K562 (cell line): ENCODE measurements around the gene SEC23IP. TPM values are rescaled to one million over a fixed set of nuclear protein-coding genes. Genes with fewer than 3 reads are reported as not detected.

Experiments
- ATAC-seq: fragments of 200-7000 bp; cut with Tn5 transposase; 3 replicates; pipeline ENCODE4 v1.9.1; 2020; ENCODE audit warnings: moderate library complexity
- BruUV-seq: library from RNA; stranded (reverse); fragments of 400-500 nt; replicated peaks from 2 replicates; lab custom pipeline; 2021; lab: Mats Ljungman, UMichigan
- CTCF ChIA-PET: fragments of 300-600 bp; formaldehyde crosslinking; extraction: SDS; loops from one replicate; lab custom pipeline; 2021; ENCODE audit warnings: low intra/inter-chr PET ratio; lab: Yijun Ruan, JAX
- POLR2A ChIA-PET: fragments of 300-600, 350-650 bp; sonication (Branson Sonifier 250); formaldehyde crosslinking; extraction: SDS; loops from one replicate; lab custom pipeline; 2021; ENCODE audit warnings: antibody characterized with exemption, inconsistent platforms; lab: Yijun Ruan, JAX
- DNase-seq, 4 experiments: peaks; one replicate each; pipeline versions ENCODE4 v3.0.0 to v3.0.0-alpha.2; 2011 to 2018; ENCODE audit warnings: low spot score in 3 of 4, mixed read lengths in 3 of 4; ENCODE audit errors: extremely low read depth in 1 of 4
- FAIRE-seq: peaks from 2 replicates; lab custom pipeline; 2011; peaks lifted over from hg19 to GRCh38; lab: Jason Lieb, UNC
- H2AFZ ChIP-seq: 2 replicates; pipeline ENCODE4 v1.6.0; 2011; ENCODE audit warnings: low read depth, low read length, control low read depth, inconsistent platforms
- H3K27ac ChIP-seq: fragments of 200-600 bp; 3 replicates; pipeline ENCODE4 v1.8.0; 2011; ENCODE audit warnings: low read depth, mild to moderate bottlenecking, control low read depth, inconsistent platforms, low read length, moderate library complexity, mixed read lengths; ENCODE audit errors: extremely low read depth
- H3K27me3 ChIP-seq, 2 experiments: fragments of 300-600 bp in 1 of 2; 2 replicates in 1 of 2; 3 replicates in 1 of 2; pipeline versions ENCODE4 v1.6.0 to v1.8.0; 2011; ENCODE audit warnings: inconsistent platforms in 2 of 2, low read length in 2 of 2, mild to moderate bottlenecking in 1 of 2, mixed read lengths in 1 of 2, moderate library complexity in 1 of 2; ENCODE audit not compliant: control insufficient read depth in 2 of 2, insufficient read depth in 2 of 2
- H3K36me3 ChIP-seq: fragments of 300-600 bp; 3 replicates; pipeline ENCODE4 v1.8.0; 2011; ENCODE audit warnings: mild to moderate bottlenecking, low read length, inconsistent platforms; ENCODE audit not compliant: control insufficient read depth, insufficient read depth
- H3K4me1 ChIP-seq, 2 experiments: fragments of 200-600 bp in 1 of 2; replicated peaks in 1 of 2; 2 replicates in 1 of 2; 3 replicates in 1 of 2; pipeline versions ENCODE4 v1.5.1 to v1.8.0; 2011; ENCODE audit warnings: inconsistent platforms in 2 of 2, low read length in 2 of 2, mild to moderate bottlenecking in 1 of 2, mixed read lengths in 1 of 2, moderate library complexity in 1 of 2; ENCODE audit not compliant: control insufficient read depth in 2 of 2, insufficient read depth in 2 of 2
- H3K4me2 ChIP-seq: 2 replicates; pipeline ENCODE4 v1.6.1; 2011; ENCODE audit warnings: low read length, control low read depth, inconsistent platforms, mixed read lengths; ENCODE audit not compliant: insufficient read depth
- H3K4me3 ChIP-seq: fragments of 200-600 bp; sonication (generic), shearing (Covaris generic); 2 replicates; pipeline ENCODE4 v1.5.1; 2016; ENCODE audit warnings: control low read depth, inconsistent platforms
- H3K79me2 ChIP-seq: fragments of 200-600 bp; 3 replicates; pipeline ENCODE4 v1.8.0; 2011; ENCODE audit warnings: low read length, inconsistent platforms; ENCODE audit not compliant: control insufficient read depth, insufficient read depth
- H3K9ac ChIP-seq, 2 experiments: 2 replicates each; pipeline versions ENCODE4 v1.6.0 to v1.6.1; 2011; ENCODE audit warnings: low read depth in 2 of 2, low read length in 2 of 2, control low read depth in 1 of 2, inconsistent platforms in 1 of 2, mild to moderate bottlenecking in 1 of 2, mixed read lengths in 1 of 2; ENCODE audit not compliant: insufficient read depth in 1 of 2
- H3K9me1 ChIP-seq: one replicate; pipeline ENCODE4 v1.6.0; 2011; ENCODE audit warnings: inconsistent platforms, mild to moderate bottlenecking, low read length, moderate library complexity; ENCODE audit not compliant: control insufficient read depth, insufficient read depth
- H3K9me3 ChIP-seq: replicated peaks from 2 replicates; pipeline ENCODE4 v1.5.1; 2011; ENCODE audit warnings: low read depth, low read length, inconsistent platforms; ENCODE audit not compliant: control insufficient read depth, insufficient read depth
- H4K20me1 ChIP-seq: replicated peaks from 2 replicates; pipeline ENCODE4 v1.6.1; 2011; ENCODE audit warnings: low read length, inconsistent platforms, mixed read lengths; ENCODE audit not compliant: control insufficient read depth, insufficient read depth
- CBFA2T3 ChIP-seq: fragments of 450-650 bp; IDR thresholded peaks from 2 replicates; pipeline ENCODE4 v1.6.1; 2017
- CBX8 ChIP-seq: fragments of 200-600 bp; sonication (generic); IDR thresholded peaks from 2 replicates; pipeline ENCODE4 v1.6.1; 2012; ENCODE audit warnings: borderline replicate concordance, mixed run types, low read depth, mild to moderate bottlenecking, moderate library complexity, mixed read lengths, low read length, control low read depth, inconsistent platforms; ENCODE audit not compliant: poor library complexity, severe bottlenecking; ENCODE audit errors: extremely low read depth
- CREB1 ChIP-seq, 2 experiments: sonication (generic) in 1 of 2; formaldehyde crosslinking in 1 of 2; IDR thresholded peaks; 2 replicates each; pipeline versions ENCODE4 v1.6.1 to v1.8.0; 2012 to 2022; ENCODE audit warnings: inconsistent platforms in 1 of 2, mild to moderate bottlenecking in 1 of 2, missing genetic modification reagents in 1 of 2, moderate library complexity in 1 of 2
- FOXJ3 ChIP-seq: sonication (generic); formaldehyde crosslinking; IDR thresholded peaks from 2 replicates; pipeline ENCODE4 v1.4.0; 2020; ENCODE audit warnings: mild to moderate bottlenecking, missing genetic modification reagents
- HDAC2 ChIP-seq: fragments of 450-650 bp; IDR thresholded peaks from 2 replicates; pipeline ENCODE4 v1.6.1; 2016; ENCODE audit warnings: mild to moderate bottlenecking
- ID3 ChIP-seq, 2 experiments: fragments of 250-450 bp in 1 of 2; fragments of 450-650 bp in 1 of 2; sonication (Bioruptor Pico) in 1 of 2; IDR thresholded peaks; 2 replicates each; pipeline versions ENCODE4 v1.6.1 to v1.8.0; 2016 to 2021; ENCODE audit warnings: mild to moderate bottlenecking in 2 of 2, moderate library complexity in 2 of 2, missing compliant biosample characterization in 1 of 2, missing genetic modification characterization in 1 of 2
- MCM5 ChIP-seq: fragments of 450-650 bp; IDR thresholded peaks from 2 replicates; pipeline ENCODE4 v1.6.1; 2016; ENCODE audit warnings: low read depth
- MEF2D ChIP-seq: conservative IDR thresholded peaks from 2 replicates; pipeline ENCODE4 v1.6.1; 2016; ENCODE audit warnings: low read depth, missing genetic modification characterization, missing compliant biosample characterization
- NCOA2 ChIP-seq, 2 experiments: fragments of 450-650 bp; IDR thresholded peaks; 2 replicates each; pipeline ENCODE4 v1.6.1; 2018; ENCODE audit warnings: mild to moderate bottlenecking in 2 of 2, moderate library complexity in 1 of 2; ENCODE audit not compliant: partially characterized antibody in 2 of 2
- NFIC ChIP-seq: fragments of 450-650 bp; IDR thresholded peaks from 2 replicates; pipeline ENCODE4 v1.6.1; 2017; ENCODE audit warnings: mild to moderate bottlenecking, inconsistent platforms
- NFRKB ChIP-seq: fragments of 450-650 bp; IDR thresholded peaks from 2 replicates; pipeline ENCODE4 v1.6.1; 2016; ENCODE audit warnings: low read depth
- POLR2AphosphoS2 ChIP-seq: IDR thresholded peaks from 2 replicates; pipeline ENCODE4 v1.6.1; 2012; ENCODE audit warnings: low read length, improper control_type of control experiment
- RAD21 ChIP-seq, 2 experiments: fragments of 250-450 bp in 1 of 2; fragments of 450-650 bp in 1 of 2; sonication (Bioruptor Pico) in 1 of 2; formaldehyde crosslinking in 1 of 2; IDR thresholded peaks in 1 of 2; conservative IDR thresholded peaks in 1 of 2; 2 replicates each; pipeline versions ENCODE4 v1.4.0 to v1.8.0; 2020 to 2022; ENCODE audit warnings: mild to moderate bottlenecking in 2 of 2, moderate library complexity in 1 of 2
- SMARCB1 ChIP-seq: IDR thresholded peaks from 2 replicates; pipeline ENCODE4 v1.6.1; 2011; ENCODE audit warnings: improper control_type of control experiment, low read depth; ENCODE audit not compliant: insufficient read length
- STAG1 ChIP-seq: sonication (generic); formaldehyde crosslinking; IDR thresholded peaks from 2 replicates; pipeline ENCODE4 v1.5.0; 2020; ENCODE audit warnings: missing genetic modification reagents, borderline replicate concordance
- U2AF2 ChIP-seq: fragments of 200-400 bp; formaldehyde crosslinking; optimal IDR thresholded peaks from 2 replicates; pipeline ENCODE3; 2017; ENCODE audit warnings: low read depth, mild to moderate bottlenecking, low read length
- ZBED1 ChIP-seq: IDR thresholded peaks from 2 replicates; pipeline ENCODE4 v1.6.1; 2014
- ZBTB26 ChIP-seq: fragments of 450-650 bp; formaldehyde crosslinking; IDR thresholded peaks from 2 replicates; pipeline ENCODE4 v1.4.0; 2022; ENCODE audit warnings: missing genetic modification characterization
- ZNF764 ChIP-seq: fragments of 250-450 bp; sonication (Bioruptor Pico); IDR thresholded peaks from 2 replicates; pipeline ENCODE4 v1.4.0; 2020; ENCODE audit warnings: low read depth, mild to moderate bottlenecking, moderate library complexity
- WGBS: fragments of 100-300 bp; shearing (Covaris generic); methylation state at CpG from one replicate; pipeline ENCODE4 v1.1.6; 2016; ENCODE audit warnings: low coverage, mixed read lengths; ENCODE audit not compliant: insufficient coverage; ENCODE audit errors: missing lambda C conversion rate; 5-methylcytosine and 5-hydroxymethylcytosine counted together
- in situ Hi-C: fragments of 300-500 bp; cut with MboI; formaldehyde crosslinking; loops from 4 replicates; pipeline ENCODE4 v1.15.0; 2018; ENCODE audit warnings: inconsistent platforms, mixed read lengths
- intact Hi-C: fragments of 100-400 bp; cut with micrococcal nuclease; formaldehyde crosslinking; loops from 2 replicates; pipeline ENCODE4 v1.14.2; 2022
- polyA plus RNA-seq, 8 experiments: library from polyadenylated mRNA; depleted of rRNA in 4 of 8; stranded (reverse) in 5 of 8; unstranded in 3 of 8; fragments of >200 nt; fragmentation: Nextera tagmentation in 2 of 8; fragmentation: Illumina TruSeq in 1 of 8; extraction: Ambion mirVana in 2 of 8; extraction: Trizol in 1 of 8; gene quantifications; 2 replicates each; pipeline versions ENCODE4 v1.2.1 to v1.2.3, GENCODE V29; 2011 to 2014; ENCODE audit warnings: inconsistent platforms in 1 of 8, missing spikeins in 1 of 8
- total RNA-seq, 7 experiments: library from RNA; depleted of rRNA in 6 of 7; stranded (reverse); fragments of >200 nt in 6 of 7; fragmentation: Illumina TruSeq in 2 of 7; extraction: Trizol in 2 of 7; gene quantifications; 2 replicates each; pipeline versions ENCODE4 v1.2.1 to v1.2.3, GENCODE V29; 2011 to 2021; ENCODE audit warnings: low replicate concordance in 1 of 7
- TF ChIP-seq, protein P1 (sequence below): sonication (generic); formaldehyde crosslinking; IDR thresholded peaks from 2 replicates; pipeline ENCODE4 v1.8.1; 2023; ENCODE audit warnings: mild to moderate bottlenecking, missing genetic modification reagents

Gene SEC23IP
- total and polyA plus RNA-seq, 9 of the 15 experiments (the other 6 are each of a cell fraction or from before 2014, with no cell fraction given) = 15.8 to 38.4 (median 22.5) TPM

DNA sequence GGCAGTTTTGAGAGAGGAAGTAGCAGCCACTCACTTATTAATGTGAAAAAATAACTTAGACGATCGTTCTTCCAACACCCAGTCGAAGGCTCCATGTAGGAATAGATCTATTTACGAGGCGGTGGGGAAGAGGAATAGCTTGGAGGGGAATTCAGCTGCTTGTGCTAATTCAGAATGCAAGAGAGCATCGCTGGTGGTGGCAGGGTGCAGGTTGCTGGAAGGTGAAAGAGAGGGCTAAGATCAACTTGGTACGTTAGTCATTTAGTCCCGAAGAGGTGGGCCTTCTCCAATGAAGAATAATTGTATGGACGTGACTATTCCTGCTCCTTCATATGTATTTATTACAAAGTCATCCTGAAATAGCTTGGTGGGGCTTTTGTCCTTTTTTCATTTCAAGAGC, 98.5 kb downstream of the SEC23IP start (continued):
- TF ChIP-seq, protein P1, sequence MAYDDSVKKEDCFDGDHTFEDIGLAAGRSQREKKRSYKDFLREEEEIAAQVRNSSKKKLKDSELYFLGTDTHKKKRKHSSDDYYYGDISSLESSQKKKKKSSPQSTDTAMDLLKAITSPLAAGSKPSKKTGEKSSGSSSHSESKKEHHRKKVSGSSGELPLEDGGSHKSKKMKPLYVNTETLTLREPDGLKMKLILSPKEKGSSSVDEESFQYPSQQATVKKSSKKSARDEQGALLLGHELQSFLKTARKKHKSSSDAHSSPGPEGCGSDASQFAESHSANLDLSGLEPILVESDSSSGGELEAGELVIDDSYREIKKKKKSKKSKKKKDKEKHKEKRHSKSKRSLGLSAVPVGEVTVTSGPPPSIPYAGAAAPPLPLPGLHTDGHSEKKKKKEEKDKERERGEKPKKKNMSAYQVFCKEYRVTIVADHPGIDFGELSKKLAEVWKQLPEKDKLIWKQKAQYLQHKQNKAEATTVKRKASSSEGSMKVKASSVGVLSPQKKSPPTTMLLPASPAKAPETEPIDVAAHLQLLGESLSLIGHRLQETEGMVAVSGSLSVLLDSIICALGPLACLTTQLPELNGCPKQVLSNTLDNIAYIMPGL (CRISPR knock-in tag) = no peak

- ATAC-seq (no peak), FAIRE-seq (no peak), DNase-seq (no peak)
- in situ Hi-C loops = no loop called here
- no peak overlapping the region for H3K4me2 ChIP-seq
- H3K27ac ChIP-seq = no peak overlapping the region
- no peaks in the 10 kb centered on the region for H4K20me1 ChIP-seq
- H3K27me3 ChIP-seq = no peaks in the 10 kb centered on the region
- H3K79me2 ChIP-seq = no peaks in the 10 kb centered on the region
- H3K4me1 ChIP-seq = no peaks in the 10 kb centered on the region
- H3K36me3 ChIP-seq = no peaks in the 10 kb centered on the region
- intact Hi-C loops = no loop called here
- H3K9me3 ChIP-seq = no peaks in the 10 kb centered on the region
- ChIA-PET CTCF (no interaction called here), POLR2A (no interaction called here)
- H2AFZ ChIP-seq = no peak overlapping the region
- WGBS = 0% methylated on average over 2 of the region's 2 CpGs
- H3K4me3 ChIP-seq = no peak overlapping the region
- no TSS peak for BruUV-seq
- no peak overlapping the region for H3K9ac ChIP-seq
- H3K9me1 ChIP-seq = no peaks in the 10 kb centered on the region
- TF ChIP-seq HDAC2 = no peak
- no peak for TF ChIP-seq CBFA2T3
- no peak for TF ChIP-seq ZNF764
- no peak for TF ChIP-seq CREB1 (IDR thresholded peaks at IDR 0.05)
- no peak for TF ChIP-seq CREB1 (CRISPR knock-in tag; IDR thresholded peaks at IDR 0.05)
- TF ChIP-seq FOXJ3 = no peak
- TF ChIP-seq STAG1 (CRISPR knock-in tag) = no peak
- no peak for TF ChIP-seq RAD21 (CRISPR knock-in tag; conservative IDR thresholded peaks at IDR 0.05 in 1 of 2, IDR thresholded peaks at IDR 0.05 in 1 of 2)
- TF ChIP-seq MCM5 = no peak
- TF ChIP-seq POLR2AphosphoS2 = no peak
- no peak for TF ChIP-seq ZBED1
- no peak for TF ChIP-seq U2AF2
- no peak for TF ChIP-seq NFRKB
- no peak for TF ChIP-seq ZBTB26 (CRISPR knock-in tag)
- no peak for TF ChIP-seq CBX8
- no peak for TF ChIP-seq NCOA2 (IDR thresholded peaks at IDR 0.05; ENCODE audit: partially characterized antibody in 2 of 2)
- no peak for TF ChIP-seq SMARCB1
- TF ChIP-seq NFIC = no peak
- no peak for TF ChIP-seq MEF2D (tag)
- TF ChIP-seq ID3 (CRISPR knock-in tag; IDR thresholded peaks at IDR 0.05) = no peak
- TF ChIP-seq ID3 (tag; IDR thresholded peaks at IDR 0.05) = no peak
These were observed 99.3 kb downstream of the SEC23IP start for GRCh38 chr10:119991816-119992215.
